ENCODE data around the gene FAM24A. TPM values are rescaled to one million over a fixed set of nuclear protein-coding genes. Genes with fewer than 3 reads are reported as not detected.

FAM24A gene
- total and polyA plus RNA-seq, 12 donors: not detected

DNA sequence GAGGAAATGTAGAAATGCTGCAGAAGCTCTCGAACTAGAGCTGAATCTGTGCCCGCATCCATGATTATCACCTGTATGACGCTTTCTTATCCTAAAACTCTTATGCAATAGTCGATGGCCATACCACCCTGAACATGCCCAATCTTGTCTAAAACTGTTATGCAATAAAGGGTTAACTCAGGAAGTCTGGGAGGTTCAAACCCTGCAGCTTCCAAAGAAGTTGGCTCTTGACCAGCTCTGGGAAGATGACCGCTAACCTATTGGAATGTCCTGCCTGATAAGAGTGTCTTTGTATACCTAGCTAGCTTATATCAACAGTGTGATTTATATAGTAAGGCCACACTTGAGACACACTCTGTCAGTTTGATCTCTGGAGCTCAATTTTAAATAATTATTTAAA lies 47.1 kb downstream of the FAM24A start:
- no peaks in the 10 kb centered on the region for H3K36me3 ChIP-seq

GRCh38 chr10:122962405-122962804 lies 52.0 kb downstream of the FAM24A start:
- 58 to 84% methylated on average over 3 of the region's 3 CpGs for WGBS, 2 donors
- DNase-seq: no peak
- no peak for TF ChIP-seq CTCF (IDR thresholded peaks at IDR 0.05)
- ATAC-seq: no peak
- H3K36me3 ChIP-seq: no peaks in the 10 kb centered on the region
- intact Hi-C loops (cut with DNase I): no loop called here
- H3K27ac ChIP-seq: no peak overlapping the region
- peaks cover 0 to 21% (median 9%) of the 10 kb centered on the region in 11 donors for H3K9me3 ChIP-seq
- H3K4me3 ChIP-seq: no peak overlapping the region
- no peaks in the 10 kb centered on the region for H3K4me1 ChIP-seq
- H3K27me3 ChIP-seq: no peaks in the 10 kb centered on the region

More for the DNA sequence above, 47.1 kb downstream of the FAM24A start:
- 71 to 75% methylated on average over 5 of the region's 5 CpGs for WGBS, 2 donors
- no peak for TF ChIP-seq CTCF (IDR thresholded peaks at IDR 0.05)
- no peak overlapping the region for H3K4me3 ChIP-seq
- H3K4me1 ChIP-seq: peaks cover 4 to 19% (median 15%) of the 10 kb centered on the region in 9 donors
- ATAC-seq (no peak), DNase-seq (no peak)
- no peaks in the 10 kb centered on the region for H3K27me3 ChIP-seq
- no peaks in the 10 kb centered on the region for H3K9me3 ChIP-seq
- no peak overlapping the region for H3K27ac ChIP-seq
- intact Hi-C loops (cut with DNase I): no loop called here

Other genes starting within 250 kb of the FAM24A start
- not detected for gene C10orf120, start 210.8 kb upstream of the FAM24A start, total RNA-seq
- gene C10orf120, start 210.8 kb upstream of the FAM24A start, polyA plus RNA-seq: not detected
- gene CUZD1, start 64.8 kb upstream of the FAM24A start, total RNA-seq: under 1 TPM; 0.13 to 0.51 (median 0.24) TPM
- gene CUZD1, start 64.8 kb upstream of the FAM24A start, polyA plus RNA-seq: 1 to 10 TPM in 1 of 2 donors, under 1 TPM in 1; 0.23 to 1.1 TPM
- under 1 TPM in 4 of 10 donors, not detected in 6; 0.47 to 0.92 (median 0.70) TPM for gene FAM24B, start 31.0 kb upstream of the FAM24A start, total RNA-seq
- 1 to 10 TPM in 1 of 2 donors, under 1 TPM in 1; 0.55 to 1.7 TPM for gene FAM24B, start 31.0 kb upstream of the FAM24A start, polyA plus RNA-seq
- gene C10orf88, start 43.6 kb downstream of the FAM24A start, total RNA-seq: 1 to 10 TPM; 4.9 to 8.4 (median 6.3) TPM
- 1 to 10 TPM; 3.0 to 8.0 TPM for gene C10orf88, start 43.6 kb downstream of the FAM24A start, polyA plus RNA-seq
- gene PSTK, start 69.8 kb downstream of the FAM24A start, total RNA-seq: 1 to 10 TPM; 1.4 to 3.7 (median 2.2) TPM
- gene PSTK, start 69.8 kb downstream of the FAM24A start, polyA plus RNA-seq: 1 to 10 TPM; 1.7 to 3.8 TPM
- gene IKZF5, start 98.2 kb downstream of the FAM24A start, total RNA-seq: 10 to 100 TPM in 8 of 10 donors, 1 to 10 TPM in 2; 7.8 to 14.4 (median 10.9) TPM
- gene IKZF5, start 98.2 kb downstream of the FAM24A start, polyA plus RNA-seq: 10 to 100 TPM in 1 of 2 donors, 1 to 10 TPM in 1; 3.8 to 12.1 TPM
- gene ACADSB, start 98.4 kb downstream of the FAM24A start, total RNA-seq: 100 to 1,000 TPM in 4 of 10 donors, 10 to 100 TPM in 6; 54.6 to 114 (median 96.4) TPM
- 1 to 10 TPM; 6.8 to 8.7 TPM for gene ACADSB, start 98.4 kb downstream of the FAM24A start, polyA plus RNA-seq
- not detected for gene HMX3, start 225.4 kb downstream of the FAM24A start, total RNA-seq
- not detected for gene HMX3, start 225.4 kb downstream of the FAM24A start, polyA plus RNA-seq
- gene HMX2, start 237.5 kb downstream of the FAM24A start, total RNA-seq: not detected
- not detected for gene HMX2, start 237.5 kb downstream of the FAM24A start, polyA plus RNA-seq
- 10 to 100 TPM; 24.4 to 40.9 (median 30.4) TPM for gene BUB3, start 243.8 kb downstream of the FAM24A start, total RNA-seq
- gene BUB3, start 243.8 kb downstream of the FAM24A start, polyA plus RNA-seq: 10 to 100 TPM; 11.4 to 42.0 TPM

All from heart right ventricle (tissue), 16 donors.